ENCODE measurements around the gene DCUN1D1. TPM values are rescaled to one million over a fixed set of nuclear protein-coding genes. Genes with fewer than 3 reads are reported as not detected.

DCUN1D1 gene
- total RNA-seq, 4 donors from 2014 or later: 16.7 to 25.9 (median 19.6) TPM

- DNase-seq (ENCODE audit: low spot score in 2 of 2): no peak
- intact Hi-C loops (cut with DNase I; ENCODE audit: low total_unique reads): no loop called here
- no peak overlapping the region for H3K4me3 ChIP-seq (ENCODE audit: low read depth, poor library complexity, severe bottlenecking)
- WGBS, 2 donors: 89 to 92% methylated on average over 9 of the region's 9 CpGs
- TF ChIP-seq CTCF (IDR thresholded peaks at IDR 0.05) (no peak), POLR2A (IDR thresholded peaks at IDR 0.05) (no peak)
Measured at GRCh38 chr3:182954553-182955235, 25.6 kb downstream of the DCUN1D1 start.

DNA sequence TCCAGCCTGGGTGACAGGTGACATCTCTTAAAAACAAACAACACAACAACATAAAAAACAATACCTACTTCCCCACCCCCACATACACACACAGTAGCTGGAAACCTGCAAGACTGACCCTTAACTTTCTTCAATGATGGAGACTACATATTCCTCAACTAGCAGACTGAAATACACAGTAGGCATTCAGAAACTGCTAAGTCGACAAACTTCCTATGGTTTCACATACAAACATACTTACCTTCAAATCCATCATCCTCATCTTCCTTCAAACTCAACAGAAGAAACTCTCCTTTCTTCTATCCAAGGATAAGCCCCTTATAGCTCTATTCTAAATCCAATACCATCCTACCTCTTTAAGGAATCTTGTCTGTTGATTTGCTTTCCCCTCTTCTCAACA, 30.6 kb downstream of the DCUN1D1 start:
- WGBS, 2 donors: 94 to 100% methylated on average over 1 of the region's 1 CpG
- TF ChIP-seq POLR2A (IDR thresholded peaks at IDR 0.05): no peak
- TF ChIP-seq CTCF (IDR thresholded peaks at IDR 0.05): no peak
- no peak overlapping the region for H3K4me3 ChIP-seq (ENCODE audit: low read depth, poor library complexity, severe bottlenecking)
- DNase-seq (ENCODE audit: low spot score in 2 of 2): no peak
- intact Hi-C loops (cut with DNase I; ENCODE audit: low total_unique reads): no loop called here

DNA sequence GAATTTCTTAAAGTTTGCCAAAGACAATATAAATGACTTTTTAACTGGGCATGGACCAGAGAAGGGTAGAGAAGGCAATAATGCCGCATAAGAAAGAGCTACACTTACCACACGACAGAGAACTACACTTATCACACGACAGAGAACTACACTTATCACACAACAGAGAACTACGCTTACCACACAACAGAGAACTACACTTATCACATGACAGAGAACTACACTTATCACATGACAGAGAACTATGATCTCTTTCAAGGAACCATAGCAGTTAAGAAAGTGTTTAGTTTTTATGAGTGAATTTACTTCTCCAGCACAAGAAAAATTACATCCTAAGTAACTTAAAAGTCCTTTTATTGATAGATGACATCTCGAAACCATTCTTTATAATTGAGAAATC, 32.0 kb downstream of the DCUN1D1 start:
- DNase-seq (ENCODE audit: low spot score in 2 of 2): no peak

GRCh38 chr3:182947888-182948287, 32.5 kb downstream of the DCUN1D1 start:
- intact Hi-C loops (cut with DNase I; ENCODE audit: low total_unique reads): no loop called here
- DNase-seq (ENCODE audit: low spot score in 2 of 2): no peak
- TF ChIP-seq CTCF (IDR thresholded peaks at IDR 0.05) (no peak), POLR2A (IDR thresholded peaks at IDR 0.05) (no peak)
- no peak overlapping the region for H3K4me3 ChIP-seq (ENCODE audit: low read depth, poor library complexity, severe bottlenecking)

More for the DNA sequence above, 32.0 kb downstream of the DCUN1D1 start:
- TF ChIP-seq CTCF (IDR thresholded peaks at IDR 0.05) (no peak), POLR2A (IDR thresholded peaks at IDR 0.05) (no peak)
- no peak overlapping the region for H3K4me3 ChIP-seq (ENCODE audit: low read depth, poor library complexity, severe bottlenecking)
- 77 to 88% methylated on average over 5 of the region's 5 CpGs for WGBS, 2 donors
- intact Hi-C loops (cut with DNase I; ENCODE audit: low total_unique reads): no loop called here

DNA sequence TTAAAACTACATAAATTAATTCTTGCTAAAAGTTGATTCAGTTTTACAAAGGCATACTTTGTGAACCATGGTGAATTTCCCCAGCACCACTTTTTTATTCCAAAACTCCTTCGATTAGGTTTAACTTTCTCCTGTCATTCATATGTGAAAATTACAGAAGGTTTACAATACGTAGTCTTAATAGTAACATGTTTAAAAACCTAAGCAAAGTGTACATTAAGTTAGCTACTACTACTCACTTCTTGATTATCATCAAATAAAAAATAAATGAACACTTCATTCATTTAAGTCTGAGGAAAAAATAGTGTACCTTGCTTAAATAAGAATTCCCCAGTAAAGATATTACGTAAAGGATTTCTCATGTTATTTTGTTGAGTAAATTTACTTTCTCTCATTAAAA, 38.6 kb downstream of the DCUN1D1 start:
- WGBS, 2 donors: 96 to 97% methylated on average over 3 of the region's 3 CpGs
- intact Hi-C loops (cut with DNase I; ENCODE audit: low total_unique reads): no loop called here
- DNase-seq (ENCODE audit: low spot score in 2 of 2): no peak
- TF ChIP-seq POLR2A (IDR thresholded peaks at IDR 0.05) (no peak), CTCF (IDR thresholded peaks at IDR 0.05) (no peak)
- H3K4me3 ChIP-seq (ENCODE audit: low read depth, poor library complexity, severe bottlenecking): no peak overlapping the region

GRCh38 chr3:182940266-182940808, 40.0 kb downstream of the DCUN1D1 start:
- intact Hi-C loops (cut with DNase I; ENCODE audit: low total_unique reads): no loop called here
- WGBS, 2 donors: 85 to 91% methylated on average over 4 of the region's 4 CpGs
- DNase-seq (ENCODE audit: low spot score in 2 of 2): no peak
- TF ChIP-seq POLR2A (IDR thresholded peaks at IDR 0.05): no peak
- no peak for TF ChIP-seq CTCF (IDR thresholded peaks at IDR 0.05)
- no peak overlapping the region for H3K4me3 ChIP-seq (ENCODE audit: low read depth, poor library complexity, severe bottlenecking)

All from lower leg skin (tissue), 4 donors.